Astrocyte of the spinal cord (primary cell): ENCODE results near the gene HPS4.
A peak's percentile ranks its signal among the peaks of the same experiment; 100 is the strongest.

Experiments
- DNase-seq: peaks from one replicate; pipeline ENCODE4 v3.0.0; 2011; ENCODE audit warnings: low read depth, low spot score
- H3K4me3 ChIP-seq: 2 replicates; pipeline ENCODE4 v1.5.1; 2011; ENCODE audit warnings: low read depth, mild to moderate bottlenecking, low read length, moderate library complexity
- in situ Hi-C: cut with HindIII; loops from 2 replicates; pipeline ENCODE4 v1.10.0; 2017; ENCODE audit warnings: low sequenced_read_pairs
- TF ChIP-seq, protein P1 (sequence below): IDR thresholded peaks from 2 replicates; pipeline ENCODE4 v1.5.1; 2012; ENCODE audit warnings: low read depth, mild to moderate bottlenecking, low read length, inconsistent platforms

Gene HPS4

GRCh38 chr22:26462641-26463040, 20.9 kb downstream of the HPS4 start:
- in situ Hi-C loops, result no loop called here
- H3K4me3 ChIP-seq, result no peak overlapping the region
- TF ChIP-seq, protein P1, sequence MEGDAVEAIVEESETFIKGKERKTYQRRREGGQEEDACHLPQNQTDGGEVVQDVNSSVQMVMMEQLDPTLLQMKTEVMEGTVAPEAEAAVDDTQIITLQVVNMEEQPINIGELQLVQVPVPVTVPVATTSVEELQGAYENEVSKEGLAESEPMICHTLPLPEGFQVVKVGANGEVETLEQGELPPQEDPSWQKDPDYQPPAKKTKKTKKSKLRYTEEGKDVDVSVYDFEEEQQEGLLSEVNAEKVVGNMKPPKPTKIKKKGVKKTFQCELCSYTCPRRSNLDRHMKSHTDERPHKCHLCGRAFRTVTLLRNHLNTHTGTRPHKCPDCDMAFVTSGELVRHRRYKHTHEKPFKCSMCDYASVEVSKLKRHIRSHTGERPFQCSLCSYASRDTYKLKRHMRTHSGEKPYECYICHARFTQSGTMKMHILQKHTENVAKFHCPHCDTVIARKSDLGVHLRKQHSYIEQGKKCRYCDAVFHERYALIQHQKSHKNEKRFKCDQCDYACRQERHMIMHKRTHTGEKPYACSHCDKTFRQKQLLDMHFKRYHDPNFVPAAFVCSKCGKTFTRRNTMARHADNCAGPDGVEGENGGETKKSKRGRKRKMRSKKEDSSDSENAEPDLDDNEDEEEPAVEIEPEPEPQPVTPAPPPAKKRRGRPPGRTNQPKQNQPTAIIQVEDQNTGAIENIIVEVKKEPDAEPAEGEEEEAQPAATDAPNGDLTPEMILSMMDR, result no peak
- DNase-seq, result no peak

DNA sequence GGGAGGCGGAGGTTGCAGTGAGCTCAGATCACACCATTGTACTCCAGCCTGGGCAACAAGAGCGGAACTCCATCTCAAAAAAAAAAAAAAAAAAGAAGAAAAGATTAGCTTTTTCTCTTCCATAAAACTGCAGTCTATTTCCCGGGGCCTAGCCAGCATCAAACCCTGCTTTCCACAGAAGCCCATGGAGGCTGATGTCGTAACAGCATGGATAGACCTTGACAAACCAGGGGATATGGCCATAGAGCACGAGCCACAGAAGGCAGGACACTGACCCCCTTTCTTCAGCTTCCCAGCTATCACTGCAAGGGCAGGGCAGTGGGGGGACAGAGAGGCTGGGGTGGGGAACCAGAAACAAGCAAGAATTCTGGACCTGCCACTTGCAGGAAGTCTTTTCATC, 21.5 kb downstream of the HPS4 start:
- TF ChIP-seq, protein P1, result no peak

GRCh38 chr22:26461188-26461810, 22.3 kb downstream of the HPS4 start:
- H3K4me3 ChIP-seq, result no peak overlapping the region
- TF ChIP-seq, protein P1, result peak; percentile 88
- DNase-seq, result no peak
- in situ Hi-C loops, result no loop called here

More for the DNA sequence above, 21.5 kb downstream of the HPS4 start:
- DNase-seq, result no peak
- no peak overlapping the region for H3K4me3 ChIP-seq
- in situ Hi-C loops, result no loop called here

DNA sequence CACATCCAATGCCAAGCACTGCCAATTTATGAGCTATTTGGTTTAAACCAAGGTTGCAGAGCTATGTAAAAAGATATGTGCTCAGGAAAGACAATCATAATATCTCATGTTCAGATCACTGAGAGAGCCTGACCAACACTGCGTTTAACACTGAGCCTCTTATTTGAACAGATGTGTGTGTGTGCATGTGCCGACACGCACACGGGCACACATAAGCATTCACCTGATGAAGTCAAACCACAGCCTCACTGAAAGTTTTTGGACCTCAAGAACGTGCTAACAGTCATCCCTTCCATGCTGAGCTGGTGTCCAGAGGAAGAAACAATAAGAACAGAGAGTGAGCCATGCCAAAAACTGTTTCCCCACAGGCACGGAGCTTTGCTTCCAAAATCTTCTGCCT, 23.4 kb downstream of the HPS4 start:
- TF ChIP-seq, protein P1, result no peak
- no peak for DNase-seq
- in situ Hi-C loops, result no loop called here
- H3K4me3 ChIP-seq, result no peak overlapping the region

- in situ Hi-C loops, result no loop called here
- TF ChIP-seq, protein P1, result no peak
- no peak overlapping the region for H3K4me3 ChIP-seq
- DNase-seq, result no peak
Observed at GRCh38 chr22:26457661-26458272, 25.8 kb downstream of the HPS4 start.

DNA sequence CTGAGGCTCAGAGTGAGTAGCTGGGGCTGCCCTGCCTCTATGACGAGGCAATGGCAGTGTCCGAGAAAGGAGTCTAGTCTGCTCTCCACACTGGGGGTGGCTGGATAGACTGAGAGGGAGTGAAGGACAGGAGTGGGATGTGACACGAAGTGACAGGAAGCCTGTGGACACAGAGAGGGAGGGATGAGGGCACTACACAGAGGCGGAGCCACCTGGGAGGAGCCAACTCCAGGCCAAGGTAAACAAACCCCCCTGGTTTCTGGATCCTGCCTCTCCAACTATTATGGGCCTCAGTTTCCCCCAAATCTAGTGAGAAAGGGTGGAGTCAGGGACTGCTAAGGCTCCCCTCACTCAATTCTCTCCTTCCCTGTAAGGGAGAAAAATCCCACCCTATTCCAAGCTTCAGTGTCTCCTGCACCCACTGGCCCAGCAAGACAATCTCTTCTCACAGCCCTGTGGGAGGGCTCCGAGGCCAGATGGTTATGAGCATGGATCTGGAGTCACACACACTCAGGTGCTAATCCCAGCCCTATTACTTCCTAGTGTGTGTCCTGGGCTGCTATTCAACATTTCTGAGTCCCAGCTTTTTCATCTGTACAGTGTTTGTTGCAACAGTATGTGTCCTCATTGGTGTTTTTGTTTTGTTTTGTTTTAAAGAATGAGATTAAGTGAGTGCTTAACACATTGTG, 29.6 kb downstream of the HPS4 start:
- DNase-seq, result no peak
- TF ChIP-seq, protein P1, result no peak
- H3K4me3 ChIP-seq, result no peak overlapping the region
- in situ Hi-C loops, result no loop called here
